Measurements from ENCODE around the gene TMEM17.

The TMEM17 gene

DNA sequence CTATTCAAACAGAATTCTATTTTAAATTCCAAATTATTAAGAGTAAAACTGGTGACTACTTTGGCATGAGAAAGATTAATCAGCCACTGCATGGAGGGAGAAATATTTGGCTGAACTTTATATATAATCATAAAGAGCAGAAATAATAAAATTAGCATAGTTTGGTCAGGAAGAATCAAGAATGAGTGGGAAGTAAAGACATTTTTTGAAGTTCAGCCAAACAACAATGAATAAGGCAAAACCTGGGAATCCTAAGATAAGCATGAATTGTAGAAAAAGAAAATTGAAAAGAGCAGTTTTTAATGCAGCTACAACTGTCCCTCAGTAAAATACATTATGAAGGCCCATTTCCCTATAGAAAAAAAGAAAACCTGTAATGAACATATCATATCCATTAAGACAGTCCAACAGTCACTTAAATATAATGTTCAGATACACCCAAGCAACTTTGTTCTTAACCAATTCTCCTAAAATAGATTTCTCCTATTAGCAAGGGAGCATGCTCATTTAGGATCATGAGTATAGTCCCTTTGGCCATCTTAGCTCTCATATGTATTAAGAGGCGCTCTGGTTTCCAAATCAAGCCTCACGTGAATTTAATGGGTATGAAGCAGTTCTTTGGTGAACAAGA is 6.5 kb downstream of the TMEM17 start:
- DNase-seq (ENCODE audit: low read depth), result no peak
- TF ChIP-seq, protein P1, sequence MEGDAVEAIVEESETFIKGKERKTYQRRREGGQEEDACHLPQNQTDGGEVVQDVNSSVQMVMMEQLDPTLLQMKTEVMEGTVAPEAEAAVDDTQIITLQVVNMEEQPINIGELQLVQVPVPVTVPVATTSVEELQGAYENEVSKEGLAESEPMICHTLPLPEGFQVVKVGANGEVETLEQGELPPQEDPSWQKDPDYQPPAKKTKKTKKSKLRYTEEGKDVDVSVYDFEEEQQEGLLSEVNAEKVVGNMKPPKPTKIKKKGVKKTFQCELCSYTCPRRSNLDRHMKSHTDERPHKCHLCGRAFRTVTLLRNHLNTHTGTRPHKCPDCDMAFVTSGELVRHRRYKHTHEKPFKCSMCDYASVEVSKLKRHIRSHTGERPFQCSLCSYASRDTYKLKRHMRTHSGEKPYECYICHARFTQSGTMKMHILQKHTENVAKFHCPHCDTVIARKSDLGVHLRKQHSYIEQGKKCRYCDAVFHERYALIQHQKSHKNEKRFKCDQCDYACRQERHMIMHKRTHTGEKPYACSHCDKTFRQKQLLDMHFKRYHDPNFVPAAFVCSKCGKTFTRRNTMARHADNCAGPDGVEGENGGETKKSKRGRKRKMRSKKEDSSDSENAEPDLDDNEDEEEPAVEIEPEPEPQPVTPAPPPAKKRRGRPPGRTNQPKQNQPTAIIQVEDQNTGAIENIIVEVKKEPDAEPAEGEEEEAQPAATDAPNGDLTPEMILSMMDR (IDR thresholded peaks at IDR 0.05; ENCODE audit: control insufficient read depth, extremely low read depth, insufficient read depth), result no peak
- no peak overlapping the region for H3K4me3 ChIP-seq (ENCODE audit: low read depth, low read length)

DNA sequence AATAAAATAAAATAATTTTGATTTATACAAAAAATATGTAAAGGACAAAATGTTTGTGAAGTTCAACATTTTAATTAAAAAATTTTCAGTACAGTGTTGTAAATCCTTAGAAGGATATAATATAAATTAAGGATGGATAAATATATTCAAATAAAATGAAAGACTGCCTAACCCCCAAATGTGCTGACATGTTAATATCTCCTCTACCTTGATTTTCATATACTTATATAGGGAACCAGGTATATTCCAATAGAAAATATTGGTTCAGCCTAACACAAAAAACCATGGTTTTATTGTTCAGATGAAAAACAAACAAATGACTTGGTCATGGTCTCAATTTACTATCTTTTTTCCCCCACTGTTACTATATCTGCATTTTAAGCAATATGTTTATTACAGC is 7.3 kb downstream of the TMEM17 start:
- no peak for DNase-seq (ENCODE audit: low read depth)
- no peak overlapping the region for H3K4me3 ChIP-seq (ENCODE audit: low read depth, low read length)
- TF ChIP-seq, protein P1 (IDR thresholded peaks at IDR 0.05; ENCODE audit: control insufficient read depth, extremely low read depth, insufficient read depth), result no peak

DNA sequence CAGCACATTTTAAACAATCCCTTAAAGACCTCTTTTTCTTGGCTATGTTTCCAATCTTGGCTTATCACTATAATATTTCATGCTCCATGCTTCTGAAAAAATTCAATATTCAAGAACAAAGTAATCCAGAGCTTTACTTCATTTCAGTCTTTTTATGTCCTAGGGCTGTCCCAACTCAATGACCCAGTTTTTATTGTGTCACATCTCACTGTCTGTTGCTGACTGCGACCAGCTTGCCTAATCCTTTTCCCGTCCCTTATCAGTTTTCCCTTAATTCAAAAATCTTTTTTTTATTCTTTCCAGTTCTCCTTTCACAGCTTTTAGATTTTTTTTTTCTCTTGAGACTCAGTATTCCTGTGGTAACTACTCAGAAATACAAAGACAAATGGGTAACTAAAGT is 10.2 kb downstream of the TMEM17 start:
- H3K4me3 ChIP-seq (ENCODE audit: low read depth, low read length), result no peak overlapping the region
- no peak for DNase-seq (ENCODE audit: low read depth)
- TF ChIP-seq, protein P1 (IDR thresholded peaks at IDR 0.05; ENCODE audit: control insufficient read depth, extremely low read depth, insufficient read depth), result no peak

DNA sequence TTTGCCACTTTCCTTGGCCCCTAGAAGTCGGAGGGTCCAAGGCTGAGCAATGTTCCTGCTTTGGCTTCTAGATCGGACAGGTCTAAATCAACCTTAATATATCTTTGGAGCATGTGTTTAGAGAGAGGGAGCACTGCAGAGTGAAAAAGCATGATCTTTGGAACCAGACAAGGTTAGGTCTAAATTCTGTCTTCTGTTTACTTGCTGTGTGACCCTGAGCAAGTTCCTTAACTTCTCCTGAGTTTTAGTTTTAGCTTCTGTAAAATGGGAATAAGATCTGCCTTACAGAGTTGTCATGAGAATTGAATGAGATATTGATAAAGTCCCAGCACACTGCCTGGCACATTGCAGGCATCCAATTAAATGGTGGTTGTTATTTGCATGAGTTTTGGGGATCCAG is 13.9 kb downstream of the TMEM17 start:
- TF ChIP-seq, protein P1 (IDR thresholded peaks at IDR 0.05; ENCODE audit: control insufficient read depth, extremely low read depth, insufficient read depth), result no peak
- no peak for DNase-seq (ENCODE audit: low read depth)
- H3K4me3 ChIP-seq (ENCODE audit: low read depth, low read length), result no peak overlapping the region

DNA sequence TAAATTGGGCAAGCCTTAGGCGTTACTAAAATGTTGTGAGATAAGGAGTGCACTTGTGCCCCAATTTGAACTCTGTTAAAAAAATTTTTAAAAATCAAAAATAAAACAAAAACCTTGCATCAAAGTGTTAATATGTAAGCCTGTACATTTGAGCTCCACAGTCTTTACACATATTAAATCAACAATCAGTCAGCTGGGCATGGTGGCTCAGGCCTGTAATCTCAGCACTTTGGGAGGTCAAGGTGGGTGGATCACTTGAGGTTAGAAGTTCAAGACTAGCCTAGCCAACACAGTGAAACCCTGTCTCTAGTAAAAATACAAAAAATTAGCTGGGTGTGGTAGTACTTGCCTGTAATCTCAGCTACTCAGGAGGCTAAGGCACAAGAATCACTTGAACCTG is 16.3 kb downstream of the TMEM17 start:
- DNase-seq (ENCODE audit: low read depth), result no peak
- TF ChIP-seq, protein P1 (IDR thresholded peaks at IDR 0.05; ENCODE audit: control insufficient read depth, extremely low read depth, insufficient read depth), result no peak
- no peak overlapping the region for H3K4me3 ChIP-seq (ENCODE audit: low read depth, low read length)

DNA sequence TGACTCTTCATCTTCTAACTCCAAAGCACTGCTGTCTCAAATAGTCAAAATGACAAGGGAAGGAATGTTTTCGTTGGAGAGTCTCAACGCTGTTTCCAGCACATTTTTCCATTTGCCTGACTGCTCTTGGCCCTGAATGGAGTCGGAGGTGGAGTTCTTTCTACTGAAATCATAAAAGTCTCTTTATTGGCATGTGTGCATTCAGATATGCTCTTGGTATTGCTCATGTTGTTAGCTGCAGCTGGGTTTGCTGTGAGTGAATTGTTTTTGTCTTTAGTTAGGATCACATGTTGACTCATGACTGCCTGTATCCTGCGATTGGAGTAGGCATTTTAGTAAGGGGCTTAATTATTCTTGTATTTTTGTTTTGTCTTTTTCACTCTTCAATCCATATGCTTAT is 16.8 kb downstream of the TMEM17 start:
- TF ChIP-seq, protein P1 (IDR thresholded peaks at IDR 0.05; ENCODE audit: control insufficient read depth, extremely low read depth, insufficient read depth), result no peak
- no peak for DNase-seq (ENCODE audit: low read depth)
- H3K4me3 ChIP-seq (ENCODE audit: low read depth, low read length), result no peak overlapping the region

DNA sequence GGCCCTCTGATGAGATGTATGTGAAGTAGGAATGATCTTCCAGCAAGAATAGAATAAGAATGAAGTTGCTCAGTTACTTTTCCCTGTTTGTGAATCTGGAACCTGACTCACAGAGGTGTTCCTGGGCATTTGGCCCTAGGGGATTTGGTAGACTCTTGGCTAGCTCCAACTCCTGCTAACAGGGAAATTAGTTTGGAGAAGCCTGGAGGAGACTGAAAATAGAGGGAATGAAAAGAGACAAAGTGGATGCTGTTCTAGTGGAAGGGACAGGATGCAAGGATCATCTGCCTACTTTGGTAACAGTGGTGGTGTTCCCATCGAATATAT is 19.6 kb downstream of the TMEM17 start:
- TF ChIP-seq, protein P1 (IDR thresholded peaks at IDR 0.05; ENCODE audit: control insufficient read depth, extremely low read depth, insufficient read depth), result no peak
- DNase-seq (ENCODE audit: low read depth), result no peak
- no peak overlapping the region for H3K4me3 ChIP-seq (ENCODE audit: low read depth, low read length)
